Muscle layer of duodenum (tissue), 2 donors: ENCODE data around the gene APPBP2.
"Not testable (repeated sequence)": the region's sequence is repeated elsewhere in the genome, so short reads cannot be mapped to it uniquely, and the experiment has no call there.

ENCODE experiments used
- H3K27ac ChIP-seq: one replicate; pipeline ENCODE4 v1.7.0; 2013; ENCODE audit warnings: mild to moderate bottlenecking, low read length
- H3K27me3 ChIP-seq: one replicate; pipeline ENCODE4 v1.7.0; 2013; ENCODE audit warnings: low read depth, mild to moderate bottlenecking, control low read depth, low read length
- H3K36me3 ChIP-seq, 2 donors: one replicate each; pipeline ENCODE4 v1.7.0; 2013; ENCODE audit warnings: low read length in 2 of 2, control low read depth in 1 of 2, mild to moderate bottlenecking in 1 of 2; ENCODE audit not compliant: insufficient read depth in 2 of 2, control insufficient read depth in 1 of 2
- H3K4me1 ChIP-seq, 2 donors: one replicate each; pipeline ENCODE4 v1.7.0; 2013; ENCODE audit warnings: low read length in 2 of 2, mild to moderate bottlenecking in 2 of 2, control low read depth in 1 of 2, moderate library complexity in 1 of 2; ENCODE audit not compliant: insufficient read depth in 2 of 2, control insufficient read depth in 1 of 2
- H3K4me3 ChIP-seq, 2 donors: one replicate each; pipeline ENCODE4 v1.7.0; 2013; ENCODE audit warnings: low read length in 2 of 2, low read depth in 1 of 2, mild to moderate bottlenecking in 1 of 2
- H3K9me3 ChIP-seq, 2 donors: one replicate each; pipeline ENCODE4 v1.7.0; 2013; ENCODE audit warnings: low read length in 2 of 2, control low read depth in 1 of 2, mild to moderate bottlenecking in 1 of 2; ENCODE audit not compliant: control insufficient read depth in 1 of 2
- donor health status: healthy.

Gene APPBP2

GRCh38 chr17:60428491-60428890, 97.6 kb downstream of the APPBP2 start:
- not testable (repeated sequence) for H3K4me3 ChIP-seq, H3K36me3 ChIP-seq, H3K9me3 ChIP-seq, H3K27me3 ChIP-seq, H3K4me1 ChIP-seq, H3K27ac ChIP-seq

GRCh38 chr17:60426596-60426995, 99.4 kb downstream of the APPBP2 start:
- Histone ChIP-seq H3K27me3 (no peaks in the 10 kb centered on the region), H3K9me3 (no peaks in the 10 kb centered on the region)

GRCh38 chr17:60425626-60426025, 100.4 kb downstream of the APPBP2 start:
- peaks cover 0 to 5% of the 10 kb centered on the region in 2 donors for H3K4me1 ChIP-seq
- no peak overlapping the region for H3K4me3 ChIP-seq
- H3K36me3 ChIP-seq: no peaks in the 10 kb centered on the region
- H3K9me3 ChIP-seq: no peaks in the 10 kb centered on the region
- no peaks in the 10 kb centered on the region for H3K27me3 ChIP-seq
- H3K27ac ChIP-seq: no peak overlapping the region

More at GRCh38 chr17:60426596-60426995, 99.4 kb downstream of the APPBP2 start:
- Histone ChIP-seq H3K4me1 (no peaks in the 10 kb centered on the region), H3K36me3 (no peaks in the 10 kb centered on the region), H3K27ac (no peak overlapping the region), H3K4me3 (no peak overlapping the region)

GRCh38 chr17:60423865-60424264, 102.2 kb downstream of the APPBP2 start:
- Histone ChIP-seq H3K4me1 (peaks cover 0 to 5% of the 10 kb centered on the region in 2 donors), H3K36me3 (no peaks in the 10 kb centered on the region), H3K27me3 (no peaks in the 10 kb centered on the region), H3K9me3 (no peaks in the 10 kb centered on the region), H3K27ac (no peak overlapping the region), H3K4me3 (no peak overlapping the region)

GRCh38 chr17:60422162-60422665, 103.8 kb downstream of the APPBP2 start, which contains the start of gene CHCT1:
CHCT1 (plus strand) TSS chr17:60422489; CDS start chr17:60422593, 104 bp downstream.
- no peak within 1 kb of the TSS for H3K27ac ChIP-seq
- H3K4me1 ChIP-seq: peaks cover 0 to 5% of the 10 kb centered on the region in 2 donors
- no peaks in the 10 kb centered on the region for H3K36me3 ChIP-seq
- H3K4me3 ChIP-seq: peak within 1 kb of the TSS; percentile 55 to 70
- H3K27me3 ChIP-seq: no peaks in the 10 kb centered on the region
- no peaks in the 10 kb centered on the region for H3K9me3 ChIP-seq

- Histone ChIP-seq H3K4me3 (peak overlapping the region; percentile 55 to 70), H3K27ac (no peak overlapping the region), H3K36me3 (no peaks in the 10 kb centered on the region), H3K27me3 (no peaks in the 10 kb centered on the region), H3K4me1 (peaks cover 0 to 5% of the 10 kb centered on the region in 2 donors), H3K9me3 (no peaks in the 10 kb centered on the region)
These were observed 104.5 kb downstream of the APPBP2 start for GRCh38 chr17:60421273-60422161.

GRCh38 chr17:60419875-60420274, 106.2 kb downstream of the APPBP2 start:
- not testable (repeated sequence) for H3K27ac ChIP-seq, H3K9me3 ChIP-seq, H3K4me1 ChIP-seq, H3K4me3 ChIP-seq, H3K27me3 ChIP-seq, H3K36me3 ChIP-seq

- H3K36me3 ChIP-seq, H3K9me3 ChIP-seq, H3K4me3 ChIP-seq, H3K27ac ChIP-seq, H3K4me1 ChIP-seq, H3K27me3 ChIP-seq: not testable (repeated sequence)
These were observed 107.0 kb downstream of the APPBP2 start for GRCh38 chr17:60419003-60419402.

GRCh38 chr17:60416368-60416925, 109.6 kb downstream of the APPBP2 start:
- Histone ChIP-seq H3K27ac (no peak overlapping the region), H3K27me3 (no peaks in the 10 kb centered on the region), H3K4me3 (no peak overlapping the region), H3K9me3 (no peaks in the 10 kb centered on the region), H3K4me1 (peaks cover 0 to 5% of the 10 kb centered on the region in 2 donors), H3K36me3 (no peaks in the 10 kb centered on the region)

- Histone ChIP-seq H3K4me1 (no peaks in the 10 kb centered on the region), H3K36me3 (no peaks in the 10 kb centered on the region), H3K4me3 (no peak overlapping the region), H3K27me3 (no peaks in the 10 kb centered on the region), H3K9me3 (no peaks in the 10 kb centered on the region), H3K27ac (no peak overlapping the region)
These were observed 110.9 kb downstream of the APPBP2 start for GRCh38 chr17:60415146-60415545.

GRCh38 chr17:60412701-60413100, 113.3 kb downstream of the APPBP2 start:
- Histone ChIP-seq H3K36me3 (no peaks in the 10 kb centered on the region), H3K4me1 (no peaks in the 10 kb centered on the region), H3K27ac (no peak overlapping the region), H3K9me3 (no peaks in the 10 kb centered on the region), H3K27me3 (no peaks in the 10 kb centered on the region), H3K4me3 (no peak overlapping the region)
